AG09309 (cell line): ENCODE measurements around the gene NINL.

Source experiments
- DNase-seq: peaks from one replicate; pipeline ENCODE4 v3.0.0-alpha.2; 2010; ENCODE audit warnings: low read depth
- H3K4me3 ChIP-seq: 2 replicates; pipeline ENCODE4 v1.5.1; 2011; ENCODE audit warnings: mild to moderate bottlenecking, low read depth, low read length, moderate library complexity; ENCODE audit not compliant: control insufficient read depth
- TF ChIP-seq, protein P1 (sequence below): IDR thresholded peaks from 2 replicates; pipeline ENCODE4 v1.5.1; 2011; ENCODE audit warnings: mild to moderate bottlenecking, low read depth, low read length, inconsistent platforms; ENCODE audit not compliant: insufficient read depth, control insufficient read depth; ENCODE audit errors: missing control alignments

NINL gene

DNA sequence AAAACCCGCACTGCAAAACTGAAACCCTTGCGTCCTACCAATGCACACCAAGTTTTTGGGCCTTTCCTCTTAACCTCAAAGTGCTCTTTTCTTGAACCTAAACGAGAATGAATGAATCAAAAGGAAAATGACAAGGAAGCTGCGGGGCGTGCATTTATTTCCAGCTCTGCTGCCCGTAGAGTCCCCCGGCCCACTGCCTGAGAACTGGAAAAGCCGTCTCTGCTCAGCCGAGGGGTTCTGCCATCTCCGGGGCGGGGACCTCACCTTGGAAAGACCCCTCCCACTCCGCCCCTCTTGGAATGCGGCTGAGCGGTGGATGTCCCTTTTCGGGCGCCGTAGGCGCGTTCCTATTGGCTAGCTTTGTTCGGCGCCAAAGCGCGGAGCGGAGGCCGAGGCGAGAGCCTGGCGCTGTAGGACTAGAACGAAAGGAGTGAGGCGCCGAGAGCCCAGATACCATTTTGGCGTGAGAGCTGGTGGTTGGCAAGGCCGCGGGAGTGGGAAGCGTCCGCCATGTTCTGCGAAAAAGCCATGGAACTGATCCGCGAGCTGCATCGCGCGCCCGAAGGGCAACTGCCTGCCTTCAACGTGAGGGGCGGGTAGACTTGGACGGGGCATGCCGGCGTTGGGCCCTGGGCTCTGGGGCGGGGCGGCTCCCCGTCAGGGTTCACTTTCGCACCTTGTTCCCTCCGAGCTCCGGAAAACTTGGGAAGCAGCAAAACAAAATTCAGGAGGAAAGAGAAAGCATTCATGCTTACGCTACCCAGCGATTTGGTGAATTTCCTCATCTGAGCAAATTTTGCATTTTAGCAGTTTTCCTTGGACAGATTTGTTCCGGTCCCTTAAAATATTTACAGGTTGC, 177.8 kb downstream of the NINL start, which contains the start of gene GINS1:
GINS1 (plus strand) TSS at position 363 of the 859 bp plus-strand sequence; CDS start at position 511, 148 bp downstream.
- TF ChIP-seq, protein P1, sequence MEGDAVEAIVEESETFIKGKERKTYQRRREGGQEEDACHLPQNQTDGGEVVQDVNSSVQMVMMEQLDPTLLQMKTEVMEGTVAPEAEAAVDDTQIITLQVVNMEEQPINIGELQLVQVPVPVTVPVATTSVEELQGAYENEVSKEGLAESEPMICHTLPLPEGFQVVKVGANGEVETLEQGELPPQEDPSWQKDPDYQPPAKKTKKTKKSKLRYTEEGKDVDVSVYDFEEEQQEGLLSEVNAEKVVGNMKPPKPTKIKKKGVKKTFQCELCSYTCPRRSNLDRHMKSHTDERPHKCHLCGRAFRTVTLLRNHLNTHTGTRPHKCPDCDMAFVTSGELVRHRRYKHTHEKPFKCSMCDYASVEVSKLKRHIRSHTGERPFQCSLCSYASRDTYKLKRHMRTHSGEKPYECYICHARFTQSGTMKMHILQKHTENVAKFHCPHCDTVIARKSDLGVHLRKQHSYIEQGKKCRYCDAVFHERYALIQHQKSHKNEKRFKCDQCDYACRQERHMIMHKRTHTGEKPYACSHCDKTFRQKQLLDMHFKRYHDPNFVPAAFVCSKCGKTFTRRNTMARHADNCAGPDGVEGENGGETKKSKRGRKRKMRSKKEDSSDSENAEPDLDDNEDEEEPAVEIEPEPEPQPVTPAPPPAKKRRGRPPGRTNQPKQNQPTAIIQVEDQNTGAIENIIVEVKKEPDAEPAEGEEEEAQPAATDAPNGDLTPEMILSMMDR: no peak

More for the DNA sequence above, 177.8 kb downstream of the NINL start, which contains the start of gene GINS1:
- peak; percentile 38 for DNase-seq
- peak within 1 kb of the TSS; percentile 82 for H3K4me3 ChIP-seq
